Activated CD4-positive, CD25-positive, alpha-beta regulatory T cell treated with anti-CD3 and anti-CD28 coated beads, Interleukin-2, amount 50 U/mL, for 24 hours (primary cell): ENCODE data around the gene TTLL9.
"Not testable (repeated sequence)": the region's sequence is repeated elsewhere in the genome, so short reads cannot be mapped to it uniquely, and the experiment has no call there.

Source experiments
- ATAC-seq, 2 donors: fragments of 150-1000 bp; cut with Tn5 transposase; one replicate each; pipeline ENCODE4 v1.10.0; 2021; ENCODE audit warnings: mild to moderate bottlenecking in 1 of 2, moderate library complexity in 1 of 2

The TTLL9 gene

GRCh38 chr20:31921480-31921879 is 51.0 kb downstream of the TTLL9 start:
- not testable (repeated sequence) for ATAC-seq

GRCh38 chr20:31922181-31922580 is 51.7 kb downstream of the TTLL9 start:
- no peak for ATAC-seq

- no peak for ATAC-seq
Measured at GRCh38 chr20:31922588-31922987, 52.2 kb downstream of the TTLL9 start.

DNA sequence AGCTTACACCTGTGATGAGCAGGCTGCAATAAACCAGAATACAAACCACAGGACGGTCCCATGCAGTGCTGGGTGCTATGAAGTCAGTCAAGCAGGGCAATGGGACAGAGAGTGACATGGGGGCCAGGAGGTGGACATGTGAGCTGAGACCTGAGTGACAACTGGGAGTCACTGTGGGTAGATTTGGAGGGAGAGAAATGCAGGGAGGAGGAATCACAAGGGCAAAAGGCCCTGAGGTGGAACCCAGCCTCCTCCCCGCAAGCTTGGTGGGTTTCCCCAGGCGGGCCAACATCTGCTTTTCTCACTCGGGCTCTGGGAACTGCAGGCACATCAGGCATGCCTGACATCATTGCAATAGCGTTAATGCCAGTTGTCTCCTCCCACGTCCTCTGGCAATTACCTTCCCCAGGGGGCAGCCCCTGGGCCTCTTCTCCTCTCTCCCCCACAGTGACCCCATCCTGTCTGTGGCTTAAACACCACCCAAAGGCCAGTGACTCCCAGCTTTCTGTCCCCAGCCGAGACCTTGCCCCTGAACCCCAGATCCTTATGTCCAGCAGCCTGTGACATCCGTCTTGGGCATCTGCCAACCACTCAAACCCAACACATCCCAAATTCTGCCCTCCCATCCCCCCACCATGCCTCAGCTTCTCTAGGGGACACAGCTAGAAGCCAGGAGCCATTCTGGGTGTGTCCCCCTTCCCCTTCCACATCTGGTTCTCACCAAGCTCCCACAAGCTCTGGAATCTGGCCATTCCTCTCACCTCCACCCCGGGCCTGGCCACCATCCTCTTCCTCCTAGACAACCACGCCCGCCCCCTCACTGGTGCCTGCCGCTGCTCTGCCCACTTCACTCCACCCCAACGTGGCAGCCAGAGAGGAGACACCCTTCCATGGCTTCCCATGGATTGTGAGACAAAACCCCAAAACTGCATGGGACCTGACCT is 53.2 kb downstream of the TTLL9 start:
- peak; percentile 32 to 36 for ATAC-seq

GRCh38 chr20:31924561-31924960 is 54.1 kb downstream of the TTLL9 start:
- no peak for ATAC-seq

DNA sequence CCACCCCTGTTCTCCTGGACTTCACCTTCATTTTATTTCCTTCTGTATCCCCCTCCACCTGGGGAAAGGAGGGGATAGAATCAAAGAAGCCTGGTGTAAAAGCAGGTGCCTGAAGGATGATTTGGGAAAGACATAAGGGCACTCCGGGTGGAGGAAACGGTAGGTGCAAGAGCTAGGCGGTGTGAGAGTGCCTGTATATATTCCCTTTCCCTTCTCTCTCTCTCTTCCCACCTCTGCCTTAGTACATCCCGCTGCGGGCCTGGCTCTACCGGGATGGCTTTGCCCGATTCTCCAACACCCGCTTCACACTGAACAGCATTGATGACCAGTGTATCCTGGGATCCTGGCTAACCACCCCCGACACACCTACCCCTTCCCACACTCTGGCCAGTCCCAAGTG is 55.2 kb downstream of the TTLL9 start:
- ATAC-seq = no peak

DNA sequence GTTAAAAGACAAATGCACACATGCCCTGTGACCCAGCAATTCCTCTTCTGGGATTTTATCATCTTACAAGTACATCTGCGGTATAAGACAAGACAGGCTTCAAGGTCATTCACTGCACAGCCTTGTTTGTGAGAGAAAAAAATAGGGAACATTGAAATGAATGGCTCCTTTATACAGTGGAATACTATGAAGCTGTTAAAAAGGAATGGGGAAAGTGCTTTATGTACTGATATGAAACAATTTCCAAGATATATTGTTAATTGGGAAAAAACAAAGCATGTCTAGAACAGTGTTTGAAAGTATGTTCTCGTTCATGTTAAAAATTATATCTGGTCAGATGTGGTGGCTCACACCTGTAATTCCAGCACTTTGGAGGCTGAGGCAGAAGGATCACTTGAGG is 56.1 kb downstream of the TTLL9 start:
- ATAC-seq = no peak

- ATAC-seq = no peak
Measured at GRCh38 chr20:31927627-31928159, 57.3 kb downstream of the TTLL9 start.

- not testable (repeated sequence) for ATAC-seq
Measured at GRCh38 chr20:31929631-31930030, 59.2 kb downstream of the TTLL9 start.

DNA sequence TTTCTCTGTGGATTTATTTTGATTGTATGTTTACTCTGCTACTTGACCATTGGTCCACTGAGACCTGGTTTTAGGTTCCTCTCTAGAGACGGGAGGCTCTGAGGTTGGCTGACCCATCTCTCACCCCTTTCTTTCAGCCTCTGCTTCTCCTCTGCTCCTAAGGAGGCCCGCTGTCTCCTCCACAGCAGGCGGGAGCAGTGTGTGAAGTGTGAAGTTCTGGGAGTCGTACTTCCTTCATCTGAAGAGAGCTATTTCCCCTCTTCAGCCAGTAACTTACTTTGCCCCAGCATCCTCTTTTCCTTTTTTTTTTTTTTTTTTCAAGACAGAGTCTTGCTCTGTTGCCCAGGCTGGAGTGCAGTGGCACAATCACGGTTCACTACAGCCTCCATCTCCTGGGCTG is 60.3 kb downstream of the TTLL9 start:
- ATAC-seq = no peak

- no peak for ATAC-seq
Measured at GRCh38 chr20:31933698-31934097, 63.3 kb downstream of the TTLL9 start.

GRCh38 chr20:31934491-31934890 is 64.1 kb downstream of the TTLL9 start:
- ATAC-seq = no peak

- ATAC-seq = no peak
Measured at GRCh38 chr20:31934968-31935764, 64.7 kb downstream of the TTLL9 start.

DNA sequence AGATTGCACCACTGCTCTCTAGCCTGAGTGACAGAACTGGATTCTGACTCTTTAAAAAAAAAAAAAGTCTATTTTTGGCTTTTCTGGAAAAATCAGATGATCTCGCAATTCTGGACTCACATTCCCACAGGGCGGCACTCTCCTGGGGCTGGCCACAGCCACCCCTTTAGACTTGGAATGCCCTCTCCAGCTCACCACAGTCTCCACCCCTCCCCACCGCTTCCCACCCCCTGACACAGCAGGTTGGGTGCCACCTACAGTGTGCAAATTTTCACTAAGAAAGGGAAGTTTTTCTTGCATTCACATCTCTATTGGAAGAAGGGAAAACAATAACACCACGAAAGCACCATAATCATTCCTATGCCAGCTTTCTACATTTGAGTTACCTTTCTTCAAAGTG is 66.0 kb downstream of the TTLL9 start:
- no peak for ATAC-seq

GRCh38 chr20:31937820-31938219 is 67.4 kb downstream of the TTLL9 start:
- ATAC-seq = no peak

- ATAC-seq = no peak
Measured at GRCh38 chr20:31939661-31940060, 69.2 kb downstream of the TTLL9 start.

DNA sequence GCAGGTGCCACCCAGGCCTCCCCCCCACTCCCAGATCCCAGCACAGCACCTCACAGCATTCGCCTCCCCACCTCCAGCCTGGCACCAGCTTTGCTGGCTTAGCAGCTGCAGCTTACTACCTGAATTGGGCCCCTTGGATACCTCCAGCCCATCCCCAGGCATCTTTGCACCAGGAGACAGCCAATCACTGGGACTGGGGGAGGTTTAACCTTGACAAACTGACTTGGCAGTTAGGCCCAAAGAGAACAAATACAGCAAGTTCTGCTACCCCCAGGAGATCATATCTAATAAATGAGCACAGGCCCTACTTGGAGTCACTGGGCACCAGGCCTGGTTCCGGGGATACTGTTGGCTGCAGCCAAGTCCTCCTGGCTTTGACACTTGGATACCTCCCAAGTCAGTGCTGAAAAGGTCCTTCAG is 72.6 kb downstream of the TTLL9 start:
- no peak for ATAC-seq

DNA sequence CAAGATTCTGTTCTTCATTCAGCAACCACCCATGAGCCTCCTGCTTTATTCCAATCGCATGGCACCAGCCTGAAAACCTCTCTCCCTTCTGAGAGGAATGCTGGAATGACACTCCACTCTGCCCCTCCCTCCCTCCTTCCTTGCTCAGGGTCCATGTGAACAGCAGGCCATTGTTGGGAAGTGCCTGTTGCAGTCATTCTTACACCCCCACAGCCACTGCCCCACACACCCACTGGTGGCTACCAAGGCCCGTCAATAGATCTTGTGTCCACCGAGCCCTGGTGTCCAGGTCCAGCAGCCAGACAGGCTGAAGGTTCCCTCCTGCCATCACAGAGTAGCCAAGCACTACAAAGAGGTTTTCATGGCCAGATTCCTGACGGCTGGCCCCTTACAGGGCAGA is 74.9 kb downstream of the TTLL9 start:
- no peak for ATAC-seq

- ATAC-seq = no peak
Measured at GRCh38 chr20:31945785-31946184, 75.4 kb downstream of the TTLL9 start.

- ATAC-seq = no peak
Measured at GRCh38 chr20:31948008-31948407, 77.6 kb downstream of the TTLL9 start.

DNA sequence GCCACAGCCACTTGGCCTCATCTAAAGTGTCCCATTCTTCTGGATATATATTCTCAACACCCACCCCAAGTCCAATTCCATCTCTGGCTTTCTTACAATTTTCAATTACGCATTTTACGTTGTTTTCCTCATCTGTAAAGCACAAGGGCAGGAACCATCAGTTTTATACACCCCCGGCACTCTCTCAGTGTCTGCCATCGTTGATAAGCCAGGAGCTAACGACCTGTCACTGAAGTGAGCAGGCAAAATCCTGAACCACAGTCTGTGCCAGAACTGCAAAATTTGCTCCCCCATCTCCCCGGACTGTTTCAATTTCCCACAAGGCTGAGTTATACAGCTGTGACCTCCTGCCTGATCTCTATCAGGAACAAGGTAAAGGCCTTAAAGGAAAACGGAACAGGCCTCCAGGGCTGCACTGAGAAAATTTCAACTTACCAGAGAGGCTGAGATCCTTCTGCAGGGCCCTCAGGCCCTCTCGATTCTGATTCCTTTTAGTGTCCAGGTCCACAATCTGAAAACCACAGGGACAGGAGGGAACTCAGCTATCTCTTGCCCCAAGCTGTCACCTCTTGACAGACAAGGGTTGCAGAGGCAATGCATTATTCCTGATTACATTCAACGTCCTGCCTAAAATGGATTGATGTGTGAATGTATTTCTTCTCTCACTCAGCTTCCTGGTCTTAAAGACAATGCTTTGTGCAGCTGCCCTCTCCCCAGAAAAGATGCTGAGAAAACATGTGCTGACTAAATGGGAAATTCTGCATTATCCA is 79.6 kb downstream of the TTLL9 start:
- no peak for ATAC-seq

DNA sequence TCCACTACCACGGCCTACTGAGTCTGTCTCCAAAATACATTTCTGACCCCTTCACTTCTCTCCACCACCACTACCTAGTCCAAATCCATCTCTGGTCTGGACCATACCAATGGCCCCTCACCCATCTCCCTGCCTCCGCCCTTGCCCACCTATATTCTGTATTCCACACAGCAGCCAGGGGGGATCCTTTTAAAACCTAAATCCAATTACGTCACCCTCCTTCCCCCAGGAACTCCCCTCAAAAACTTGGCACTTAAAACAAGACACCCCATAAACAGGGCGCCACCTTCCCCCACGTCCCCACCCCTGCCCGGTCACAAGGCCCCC is 80.7 kb downstream of the TTLL9 start:
- no peak for ATAC-seq
